Right lobe of liver (tissue), 4 donors: ENCODE results near the gene ELP5.

Experiments
- POLR2A ChIP-seq: fragments of 450-650 bp; IDR thresholded peaks from one replicate; pipeline ENCODE4 v1.6.1; 2017; ENCODE audit warnings: antibody characterized with exemption, mild to moderate bottlenecking
- TF ChIP-seq, protein P1 (sequence below), 4 donors: fragments of 200-600 bp in 3 of 4; fragments of 450-650 bp in 1 of 4; IDR thresholded peaks; one replicate each; pipeline versions ENCODE4 v1.5.1 to v1.8.0; 2016 to 2022; ENCODE audit warnings: antibody characterized with exemption in 4 of 4, mild to moderate bottlenecking in 2 of 4
- donor health status: DM: no; HTN: no; CAD: no.
- donor health status: DM: no; HTN: no; CAD: no.
- donor health status: DM: no; HTN: yes; CAD: no.

DNA sequence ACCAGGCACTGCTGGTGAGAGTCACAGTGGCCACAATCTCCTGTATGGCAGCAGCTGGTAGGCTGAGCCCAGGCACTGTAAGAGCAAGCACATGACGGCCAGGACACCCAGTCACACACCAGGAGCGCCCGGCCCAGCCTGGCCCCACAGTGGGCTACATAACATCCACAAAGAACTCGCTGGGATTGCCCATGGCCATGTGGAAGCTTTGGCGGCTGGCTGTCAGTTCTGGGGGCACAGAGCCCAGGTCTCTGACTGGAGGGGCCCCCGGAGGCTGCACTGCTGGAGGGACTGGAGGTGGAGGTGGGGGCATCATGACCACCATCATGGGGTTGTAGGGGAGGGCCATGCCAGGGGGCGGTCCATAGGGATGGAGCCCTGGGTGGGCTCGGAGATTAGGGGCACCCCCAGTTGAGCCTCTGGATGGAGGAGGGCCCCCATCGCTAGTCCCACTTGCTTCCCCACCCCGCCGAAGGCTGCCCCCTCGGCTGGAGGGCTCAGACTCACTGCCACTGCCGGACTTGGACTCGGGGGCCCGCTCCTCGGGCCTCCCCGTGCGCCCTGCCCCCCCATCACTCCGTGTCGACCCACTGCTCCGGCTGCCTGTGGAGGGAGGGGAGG is 26.2 kb upstream of the ELP5 start:
- TF ChIP-seq POLR2A: peak; percentile 5
- TF ChIP-seq, protein P1, sequence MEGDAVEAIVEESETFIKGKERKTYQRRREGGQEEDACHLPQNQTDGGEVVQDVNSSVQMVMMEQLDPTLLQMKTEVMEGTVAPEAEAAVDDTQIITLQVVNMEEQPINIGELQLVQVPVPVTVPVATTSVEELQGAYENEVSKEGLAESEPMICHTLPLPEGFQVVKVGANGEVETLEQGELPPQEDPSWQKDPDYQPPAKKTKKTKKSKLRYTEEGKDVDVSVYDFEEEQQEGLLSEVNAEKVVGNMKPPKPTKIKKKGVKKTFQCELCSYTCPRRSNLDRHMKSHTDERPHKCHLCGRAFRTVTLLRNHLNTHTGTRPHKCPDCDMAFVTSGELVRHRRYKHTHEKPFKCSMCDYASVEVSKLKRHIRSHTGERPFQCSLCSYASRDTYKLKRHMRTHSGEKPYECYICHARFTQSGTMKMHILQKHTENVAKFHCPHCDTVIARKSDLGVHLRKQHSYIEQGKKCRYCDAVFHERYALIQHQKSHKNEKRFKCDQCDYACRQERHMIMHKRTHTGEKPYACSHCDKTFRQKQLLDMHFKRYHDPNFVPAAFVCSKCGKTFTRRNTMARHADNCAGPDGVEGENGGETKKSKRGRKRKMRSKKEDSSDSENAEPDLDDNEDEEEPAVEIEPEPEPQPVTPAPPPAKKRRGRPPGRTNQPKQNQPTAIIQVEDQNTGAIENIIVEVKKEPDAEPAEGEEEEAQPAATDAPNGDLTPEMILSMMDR (IDR thresholded peaks at IDR 0.05): no peak
